GM18861 (cell line): ENCODE data around the gene CSK.

Source experiments
- ATAC-seq: cut with Tn5 transposase; IDR thresholded peaks from one replicate; pipeline ENCODE4 v1.9.1; 2021; ENCODE audit not compliant: unreplicated experiment

Gene CSK

GRCh38 chr15:74824976-74825375 lies 43.1 kb downstream of the CSK start:
- no peak for ATAC-seq

- no peak for ATAC-seq
Observed at GRCh38 chr15:74825866-74826265, 44.0 kb downstream of the CSK start.

GRCh38 chr15:74826364-74826819 lies 44.5 kb downstream of the CSK start, which contains the start of gene CPLX3:
Gene CPLX3 (plus strand): TSS chr15:74826627. CDS start chr15:74826704, 77 bp downstream.
- ATAC-seq = no peak

- ATAC-seq = no peak
Observed at GRCh38 chr15:74826921-74827320, 45.0 kb downstream of the CSK start.

GRCh38 chr15:74827614-74828013 lies 45.7 kb downstream of the CSK start:
- no peak for ATAC-seq

- no peak for ATAC-seq
Observed at GRCh38 chr15:74828835-74829234, 47.0 kb downstream of the CSK start.

- ATAC-seq = no peak
Observed at GRCh38 chr15:74829486-74829885, 47.6 kb downstream of the CSK start.

- no peak for ATAC-seq
Observed at GRCh38 chr15:74829991-74830390, 48.1 kb downstream of the CSK start.

- no peak for ATAC-seq
Observed at GRCh38 chr15:74830868-74831267, 49.0 kb downstream of the CSK start.

- ATAC-seq = no peak
Observed at GRCh38 chr15:74831813-74832495, 50.1 kb downstream of the CSK start.

GRCh38 chr15:74832826-74833225 lies 50.9 kb downstream of the CSK start:
- no peak for ATAC-seq

GRCh38 chr15:74833376-74834107 lies 51.7 kb downstream of the CSK start:
- no peak for ATAC-seq

GRCh38 chr15:74835312-74835823 lies 53.5 kb downstream of the CSK start:
- no peak for ATAC-seq

GRCh38 chr15:74836846-74837245 lies 55.0 kb downstream of the CSK start:
- no peak for ATAC-seq

GRCh38 chr15:74837482-74838136 lies 55.7 kb downstream of the CSK start:
- no peak for ATAC-seq

- ATAC-seq = no peak
Observed at GRCh38 chr15:74838137-74838516, 56.2 kb downstream of the CSK start.

GRCh38 chr15:74838746-74839525 lies 57.1 kb downstream of the CSK start:
- ATAC-seq = no peak

GRCh38 chr15:74839526-74840395 lies 57.9 kb downstream of the CSK start:
- ATAC-seq = no peak

- no peak for ATAC-seq
Observed at GRCh38 chr15:74840851-74841775, 59.2 kb downstream of the CSK start.
